Esophagus squamous epithelium (tissue), 5 donors: Measurements from ENCODE around the gene TRAPPC6A. TPM values are rescaled to one million over a fixed set of nuclear protein-coding genes. Genes with fewer than 3 reads are reported as not detected.

Experiments used
- DNase-seq: peaks from one replicate; lab custom pipeline; 2025; lab: John Stamatoyannopoulos, UW
- H3K27ac ChIP-seq, 4 donors: fragments of 200-600 bp; sonication (generic); one replicate each; pipeline ENCODE4 v1.5.1; 2016 to 2019; ENCODE audit warnings: mild to moderate bottlenecking in 1 of 4
- H3K27me3 ChIP-seq, 4 donors: fragments of 200-600 bp; sonication (generic); 1 replicate in 3 of 4; 2 replicates in 1 of 4; pipeline versions ENCODE4 v1.5.1 to v1.6.0; 2017 to 2021; ENCODE audit warnings: antibody characterized with exemption in 1 of 4
- H3K36me3 ChIP-seq, 3 donors: fragments of 200-600 bp; sonication (generic); one replicate each; pipeline ENCODE4 v1.5.1; 2016 to 2019
- H3K4me1 ChIP-seq, 3 donors: fragments of 200-600 bp; sonication (generic); one replicate each; pipeline ENCODE4 v1.5.1; 2017 to 2019
- H3K4me3 ChIP-seq, 4 donors: fragments of 200-600 bp; sonication (generic); 1 replicate in 3 of 4; 2 replicates in 1 of 4; pipeline ENCODE4 v1.5.1; 2016 to 2019; ENCODE audit warnings: mild to moderate bottlenecking in 2 of 4, moderate library complexity in 1 of 4
- H3K9me3 ChIP-seq, 3 donors: fragments of 200-600 bp; sonication (generic); one replicate each; pipeline ENCODE4 v1.5.1; 2016 to 2019
- POLR2A ChIP-seq, 4 donors: fragments of 450-650 bp; IDR thresholded peaks; one replicate each; pipeline ENCODE4 v1.6.1; 2017; ENCODE audit warnings: antibody characterized with exemption in 4 of 4, mild to moderate bottlenecking in 4 of 4, moderate library complexity in 3 of 4
- WGBS, 2 donors: methylation state at CpG; one replicate each; pipeline ENCODE4 v1.1.5; 2018; 5-methylcytosine and 5-hydroxymethylcytosine counted together
- intact Hi-C: fragments of 100-400 bp; cut with DNase I; formaldehyde crosslinking; loops from one replicate; pipeline ENCODE4 v1.15.0; 2022
- total RNA-seq, 4 donors: library from RNA; depleted of rRNA; stranded (reverse); fragments of >200 nt; gene quantifications; one replicate each; pipeline ENCODE4 v1.1.0, GENCODE V29; 2016
- TF ChIP-seq, protein P1 (sequence below), 6 experiments: fragments of 450-650 bp in 4 of 6; fragments of 200-600 bp in 2 of 6; sonication (generic) in 2 of 6; IDR thresholded peaks; one replicate each; pipeline ENCODE4 v1.5.1; 2016 to 2019; ENCODE audit warnings: antibody characterized with exemption in 6 of 6, mild to moderate bottlenecking in 4 of 6, moderate library complexity in 4 of 6
- donor health status: DM: yes; HTN: yes; CAD: no.

The TRAPPC6A gene
- total RNA-seq, 4 donors from 2014 or later = 5.4 to 27.8 (median 18.0) TPM

DNA sequence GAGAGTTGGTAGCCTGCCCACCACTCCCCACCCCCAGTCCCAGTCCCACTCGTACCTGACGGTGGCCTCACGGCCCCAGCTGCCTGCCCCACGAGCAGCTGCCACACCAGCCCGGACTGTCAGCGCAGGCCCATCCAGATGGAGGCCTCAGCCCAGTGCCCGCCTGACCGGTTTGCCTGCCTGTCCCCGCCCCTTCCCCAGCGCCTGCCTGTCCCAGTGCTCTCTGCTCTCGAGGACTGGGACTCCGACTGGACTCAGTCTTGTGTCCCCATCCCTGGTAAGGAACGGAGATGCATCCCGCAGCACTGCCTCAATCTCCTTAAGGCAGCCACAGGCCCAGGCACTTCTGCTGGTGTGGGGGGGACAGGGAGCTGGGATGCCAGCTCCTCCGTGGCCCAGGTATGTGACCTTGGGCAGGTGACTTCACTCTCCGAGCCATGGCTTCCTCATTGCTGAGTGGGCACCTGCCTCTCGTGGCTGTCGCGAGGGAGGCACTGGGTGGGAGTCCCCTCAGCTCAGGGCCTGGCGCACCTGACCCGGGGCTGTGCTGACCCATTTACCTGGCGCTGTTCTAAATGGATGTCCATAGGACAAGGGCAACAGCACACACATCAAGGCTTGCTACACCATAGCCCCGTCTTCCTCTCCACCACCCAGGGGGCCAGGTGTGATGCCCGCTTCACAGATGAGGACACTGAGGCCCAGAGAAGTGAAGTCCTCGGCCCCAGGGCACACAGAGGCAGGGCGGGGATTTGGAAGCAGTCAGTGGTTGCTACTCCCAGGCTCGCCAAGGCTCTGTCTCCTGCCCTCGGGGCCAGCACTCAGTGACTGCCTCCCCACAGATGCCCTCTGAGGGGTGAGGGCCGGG is 16.9 kb downstream of the TRAPPC6A start, which contains the start of gene NKPD1:
TSS of gene NKPD1 (minus strand) at position 113 of the 868 bp plus-strand sequence. CDS start 832 bp downstream, outside the sequence.
- peaks cover 51 to 80% (median 57%) of the 10 kb centered on the region in 3 donors for H3K4me1 ChIP-seq
- H3K9me3 ChIP-seq = no peaks in the 10 kb centered on the region
- intact Hi-C loops = no loop called here
- H3K27me3 ChIP-seq = peaks cover 0 to 54% (median 0%) of the 10 kb centered on the region in 4 donors
- TF ChIP-seq, protein P1, sequence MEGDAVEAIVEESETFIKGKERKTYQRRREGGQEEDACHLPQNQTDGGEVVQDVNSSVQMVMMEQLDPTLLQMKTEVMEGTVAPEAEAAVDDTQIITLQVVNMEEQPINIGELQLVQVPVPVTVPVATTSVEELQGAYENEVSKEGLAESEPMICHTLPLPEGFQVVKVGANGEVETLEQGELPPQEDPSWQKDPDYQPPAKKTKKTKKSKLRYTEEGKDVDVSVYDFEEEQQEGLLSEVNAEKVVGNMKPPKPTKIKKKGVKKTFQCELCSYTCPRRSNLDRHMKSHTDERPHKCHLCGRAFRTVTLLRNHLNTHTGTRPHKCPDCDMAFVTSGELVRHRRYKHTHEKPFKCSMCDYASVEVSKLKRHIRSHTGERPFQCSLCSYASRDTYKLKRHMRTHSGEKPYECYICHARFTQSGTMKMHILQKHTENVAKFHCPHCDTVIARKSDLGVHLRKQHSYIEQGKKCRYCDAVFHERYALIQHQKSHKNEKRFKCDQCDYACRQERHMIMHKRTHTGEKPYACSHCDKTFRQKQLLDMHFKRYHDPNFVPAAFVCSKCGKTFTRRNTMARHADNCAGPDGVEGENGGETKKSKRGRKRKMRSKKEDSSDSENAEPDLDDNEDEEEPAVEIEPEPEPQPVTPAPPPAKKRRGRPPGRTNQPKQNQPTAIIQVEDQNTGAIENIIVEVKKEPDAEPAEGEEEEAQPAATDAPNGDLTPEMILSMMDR (IDR thresholded peaks at IDR 0.05) = no peak
- no peak for TF ChIP-seq POLR2A (IDR thresholded peaks at IDR 0.05)
- 21 to 27% methylated on average over 7 to 8 of the region's 29 CpGs for WGBS, 2 donors
- peak within 1 kb of the TSS in 2 of 4 donors; percentile 21 to 45 for H3K4me3 ChIP-seq
- H3K36me3 ChIP-seq = no peaks in the 10 kb centered on the region
- peak within 1 kb of the TSS in 2 of 4 donors; percentile 8 to 49 for H3K27ac ChIP-seq
- no peak for DNase-seq

DNA sequence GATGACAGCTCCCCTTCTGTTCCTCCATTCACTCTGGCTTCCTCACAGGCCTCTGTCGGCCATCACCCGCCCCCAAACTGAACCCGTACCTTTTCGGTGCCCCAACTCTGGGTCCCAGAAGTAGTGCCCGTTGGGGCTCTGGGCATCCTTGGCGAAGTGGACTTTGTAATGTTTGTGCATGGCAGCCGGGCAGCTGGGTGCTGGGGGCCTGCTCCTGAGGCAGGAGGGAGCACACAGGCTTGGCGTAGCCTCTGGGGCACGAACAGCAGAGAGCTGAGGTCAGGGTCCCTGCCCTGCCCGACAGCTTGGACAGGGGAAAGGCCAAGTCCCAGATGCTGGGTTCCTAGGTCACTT is 18.1 kb downstream of the TRAPPC6A start:
- WGBS, 2 donors = 80 to 86% methylated on average over 1 to 9 of the region's 10 CpGs
- intact Hi-C loops = no loop called here
- Histone ChIP-seq H3K27me3 (peaks cover 0 to 54% (median 0%) of the 10 kb centered on the region in 4 donors), H3K36me3 (no peaks in the 10 kb centered on the region), H3K9me3 (no peaks in the 10 kb centered on the region), H3K27ac (no peak overlapping the region), H3K4me1 (peaks cover 52 to 83% (median 55%) of the 10 kb centered on the region in 3 donors), H3K4me3 (no peak overlapping the region)
- TF ChIP-seq, protein P1 (IDR thresholded peaks at IDR 0.05) = no peak
- TF ChIP-seq POLR2A (IDR thresholded peaks at IDR 0.05) = no peak
- DNase-seq = no peak

DNA sequence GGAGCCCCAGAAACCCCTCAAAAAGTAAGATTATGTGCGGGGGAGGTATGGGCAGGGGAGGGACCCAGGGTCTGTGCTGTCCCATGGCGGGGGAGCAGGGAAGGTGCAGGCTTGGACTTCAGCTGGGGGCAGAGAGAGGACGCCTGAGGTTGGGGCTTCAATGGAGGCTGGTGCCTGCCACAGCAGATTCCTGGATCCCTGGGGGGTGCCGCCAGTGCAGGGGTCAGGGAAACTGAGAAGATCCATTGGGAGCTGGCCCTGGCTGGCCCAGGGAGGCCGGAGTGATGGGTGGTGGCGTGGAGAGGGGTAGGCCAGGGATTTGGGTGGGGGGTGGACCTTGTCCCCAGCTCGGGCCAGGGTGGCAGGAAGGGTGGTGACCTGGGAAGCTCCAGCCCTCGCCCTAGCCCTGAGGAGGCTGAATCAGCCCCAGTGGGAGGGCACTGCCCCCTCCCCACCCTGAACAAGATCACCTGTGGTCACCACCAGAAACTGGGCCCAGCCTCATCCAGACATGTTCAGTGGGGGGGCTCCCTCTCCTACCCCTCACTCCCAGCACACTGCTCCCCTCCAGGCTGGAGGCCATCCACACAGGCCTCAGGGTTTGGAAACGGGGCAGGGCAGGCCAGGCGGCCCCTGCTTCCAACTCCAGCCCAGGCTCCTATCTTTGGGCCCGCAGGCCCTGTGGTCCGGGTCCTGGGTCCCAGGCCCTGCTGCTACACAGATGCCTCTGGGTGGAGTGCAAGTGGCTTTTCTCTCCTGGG is 18.6 kb downstream of the TRAPPC6A start:
- no peak overlapping the region for H3K4me3 ChIP-seq
- H3K36me3 ChIP-seq = no peaks in the 10 kb centered on the region
- intact Hi-C loops = no loop called here
- no peak overlapping the region for H3K27ac ChIP-seq
- no peak for DNase-seq
- peaks cover 0 to 58% (median 0%) of the 10 kb centered on the region in 4 donors for H3K27me3 ChIP-seq
- no peak for TF ChIP-seq POLR2A (IDR thresholded peaks at IDR 0.05)
- TF ChIP-seq, protein P1 (IDR thresholded peaks at IDR 0.05) = no peak
- H3K4me1 ChIP-seq = peaks cover 49 to 83% (median 50%) of the 10 kb centered on the region in 3 donors
- H3K9me3 ChIP-seq = no peaks in the 10 kb centered on the region
- WGBS, 2 donors = 87 to 88% methylated on average over 5 to 9 of the region's 12 CpGs

DNA sequence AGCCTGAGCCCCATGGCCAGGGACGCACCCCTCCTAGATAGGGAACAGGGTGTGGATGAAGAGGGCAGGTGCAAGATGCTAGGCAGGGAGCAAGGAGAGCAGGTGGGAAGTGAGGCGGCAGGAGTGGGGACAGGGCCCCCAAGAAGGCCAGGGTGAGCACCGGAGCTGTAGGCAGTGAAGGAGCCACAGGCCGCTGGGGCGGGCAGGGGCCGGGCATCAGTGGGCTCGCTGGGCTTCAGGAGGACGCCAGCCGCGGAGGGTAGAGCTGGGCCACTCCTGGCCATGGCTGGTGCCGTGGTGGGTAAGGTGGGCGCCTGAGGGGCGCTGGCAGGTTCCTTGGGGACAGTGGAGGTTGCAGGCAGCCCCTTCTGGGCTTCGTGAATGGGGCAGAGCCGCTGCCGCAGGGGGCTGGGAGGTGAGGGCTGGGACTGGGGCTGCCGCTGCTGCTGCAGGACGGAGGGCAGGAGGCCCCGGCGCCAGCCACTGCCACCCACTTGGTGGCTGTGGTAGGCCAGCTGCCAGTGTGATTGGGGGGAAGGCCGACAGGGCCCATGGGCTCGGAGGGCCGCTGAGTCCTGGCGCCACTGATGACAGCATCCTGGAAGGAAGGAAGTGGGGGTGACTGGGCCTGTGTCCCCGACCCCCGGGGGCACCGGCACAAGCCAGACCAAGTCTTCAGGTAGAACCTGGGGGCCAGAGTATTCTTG is 19.4 kb downstream of the TRAPPC6A start:
- no peak for DNase-seq
- H3K36me3 ChIP-seq = no peaks in the 10 kb centered on the region
- peaks cover 0 to 63% (median 0%) of the 10 kb centered on the region in 4 donors for H3K27me3 ChIP-seq
- no peak overlapping the region for H3K27ac ChIP-seq
- H3K4me3 ChIP-seq = no peak overlapping the region
- WGBS, 2 donors = 77 to 81% methylated on average over 12 to 14 of the region's 27 CpGs
- intact Hi-C loops = no loop called here
- TF ChIP-seq, protein P1 (IDR thresholded peaks at IDR 0.05) = no peak
- TF ChIP-seq POLR2A (IDR thresholded peaks at IDR 0.05) = no peak
- H3K4me1 ChIP-seq = peaks cover 49 to 83% (median 49%) of the 10 kb centered on the region in 3 donors
- no peaks in the 10 kb centered on the region for H3K9me3 ChIP-seq
